ENCODE measurements around the gene FHOD3.

DNA sequence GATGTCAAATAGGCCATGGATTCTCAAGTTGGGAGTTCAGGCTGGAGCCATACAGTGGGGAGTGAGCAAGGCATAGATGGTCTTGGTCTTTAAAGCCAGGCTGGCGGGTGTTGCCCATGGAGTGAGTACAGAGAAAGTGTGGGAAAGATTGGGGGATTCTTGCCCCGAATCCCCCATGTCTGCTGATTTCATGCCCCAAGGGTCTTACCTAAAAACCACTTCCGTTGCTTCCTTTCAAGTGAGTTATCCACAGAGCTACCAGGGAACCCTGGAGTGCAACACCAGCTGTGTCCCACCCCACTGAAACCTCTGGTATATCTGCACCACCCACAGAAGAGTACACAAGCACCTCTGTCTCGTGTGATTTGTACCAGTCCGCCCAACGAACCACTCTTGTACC, 31.4 kb downstream of the FHOD3 start:
- TF ChIP-seq, protein P1, sequence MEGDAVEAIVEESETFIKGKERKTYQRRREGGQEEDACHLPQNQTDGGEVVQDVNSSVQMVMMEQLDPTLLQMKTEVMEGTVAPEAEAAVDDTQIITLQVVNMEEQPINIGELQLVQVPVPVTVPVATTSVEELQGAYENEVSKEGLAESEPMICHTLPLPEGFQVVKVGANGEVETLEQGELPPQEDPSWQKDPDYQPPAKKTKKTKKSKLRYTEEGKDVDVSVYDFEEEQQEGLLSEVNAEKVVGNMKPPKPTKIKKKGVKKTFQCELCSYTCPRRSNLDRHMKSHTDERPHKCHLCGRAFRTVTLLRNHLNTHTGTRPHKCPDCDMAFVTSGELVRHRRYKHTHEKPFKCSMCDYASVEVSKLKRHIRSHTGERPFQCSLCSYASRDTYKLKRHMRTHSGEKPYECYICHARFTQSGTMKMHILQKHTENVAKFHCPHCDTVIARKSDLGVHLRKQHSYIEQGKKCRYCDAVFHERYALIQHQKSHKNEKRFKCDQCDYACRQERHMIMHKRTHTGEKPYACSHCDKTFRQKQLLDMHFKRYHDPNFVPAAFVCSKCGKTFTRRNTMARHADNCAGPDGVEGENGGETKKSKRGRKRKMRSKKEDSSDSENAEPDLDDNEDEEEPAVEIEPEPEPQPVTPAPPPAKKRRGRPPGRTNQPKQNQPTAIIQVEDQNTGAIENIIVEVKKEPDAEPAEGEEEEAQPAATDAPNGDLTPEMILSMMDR (IDR thresholded peaks at IDR 0.05; ENCODE audit: insufficient read depth, low read depth, low read length), result no peak
- no peak for TF ChIP-seq EZH2 (IDR thresholded peaks at IDR 0.05; ENCODE audit: insufficient read depth, low read length)
